Heart right ventricle (tissue), 16 donors: ENCODE data around the gene SLITRK4. TPM values are rescaled to one million over a fixed set of nuclear protein-coding genes. Genes with fewer than 3 reads are reported as not detected.

ENCODE experiments used
- ATAC-seq, 8 donors: fragments of 200-7000 bp; cut with Tn5 transposase; one replicate each; pipeline ENCODE4 v1.9.1; 2020; ENCODE audit warnings: mild to moderate bottlenecking in 8 of 8, moderate library complexity in 8 of 8, moderate number of reproducible peaks in 1 of 8
- DNase-seq, 2 donors: peaks; one replicate each; pipeline ENCODE4 v3.0.0-alpha.2; 2020
- H3K27ac ChIP-seq, 10 donors: fragments of 200-600 bp; sonication (generic) in 2 of 10; one replicate each; pipeline versions ENCODE4 v1.5.0 to v1.8.0; 2020 to 2022; ENCODE audit warnings: mild to moderate bottlenecking in 3 of 10
- H3K27me3 ChIP-seq, 7 donors: fragments of 200-600 bp; one replicate each; pipeline ENCODE4 v1.8.0; 2021 to 2022; ENCODE audit warnings: mild to moderate bottlenecking in 2 of 7
- H3K36me3 ChIP-seq, 9 donors: fragments of 200-600 bp; sonication (generic) in 1 of 9; one replicate each; pipeline versions ENCODE4 v1.5.0 to v1.8.0; 2020 to 2022; ENCODE audit warnings: mild to moderate bottlenecking in 2 of 9
- H3K4me1 ChIP-seq, 9 donors: fragments of 200-600 bp; sonication (generic) in 1 of 9; one replicate each; pipeline versions ENCODE4 v1.5.0 to v1.8.0; 2020 to 2022; ENCODE audit warnings: mild to moderate bottlenecking in 4 of 9
- H3K4me3 ChIP-seq, 10 donors: fragments of 200-600 bp; sonication (generic) in 2 of 10; one replicate each; pipeline versions ENCODE4 v1.5.0 to v1.8.0; 2020 to 2022; ENCODE audit warnings: mild to moderate bottlenecking in 7 of 10, moderate library complexity in 2 of 10
- H3K9me3 ChIP-seq, 11 donors: fragments of 200-600 bp in 10 of 11; sonication (generic) in 2 of 11; one replicate each; pipeline versions ENCODE4 v1.5.0 to v1.8.0; 2013 to 2022; ENCODE audit warnings: mild to moderate bottlenecking in 2 of 11, control low read depth in 1 of 11, moderate library complexity in 1 of 11
- CTCF ChIP-seq, 9 donors: fragments of 200-600 bp; sonication (generic) in 2 of 9; IDR thresholded peaks; one replicate each; pipeline versions ENCODE4 v1.5.0 to v1.8.0; 2021 to 2022; ENCODE audit warnings: antibody characterized with exemption in 9 of 9, mild to moderate bottlenecking in 5 of 9, moderate library complexity in 1 of 9
- WGBS, 2 donors: extraction: QIAGEN DNeasy Blood & Tissue Kit; methylation state at CpG; one replicate each; pipeline ENCODE4 v1.1.7; 2013; ENCODE audit warnings: inconsistent platforms in 1 of 2; 5-methylcytosine and 5-hydroxymethylcytosine counted together
- intact Hi-C, 10 donors: fragments of 100-400 bp; cut with DNase I; formaldehyde crosslinking; loops; one replicate each; pipeline versions ENCODE4 v1.11.1 to v1.14.2; 2022
- polyA plus RNA-seq, 2 donors: library from polyadenylated mRNA; stranded (reverse); fragments of 200-250 nt; gene quantifications; one replicate each; pipeline ENCODE4 v1.2.3, GENCODE V29; 2013
- total RNA-seq, 10 donors: library from RNA; stranded (reverse); fragmentation: NEBNext Ultra II Directional in 3 of 10; extraction: Animal tissue kit (Norgen Biotek cat#: 25700) in 3 of 10; gene quantifications; one replicate each; pipeline versions ENCODE4 v1.2.1 to v1.2.4, GENCODE V29; 2021 to 2023
- donor health status: Arrhythmogenic right ventricular cardiomyopathy.
- donor health status: ischemic (EF 13 %, LVEDD 7.1; RV severe dilation, severe dysfunction).
- donor health status: healthy with polysubstance abuse.
- donor health status: DM: no; HTN: yes; CAD: no.
- donor health status: DM: no; HTN: no; CAD: no.
- donor health status: ischemic (EF 25% LVEDD 6.9; RV normal size, moderate dysfunction).
- donor health status: ischemic (EF 25% LVEDD 5.7; RV mildly dilated, moderate dysfunction).
- donor health status: healthy.
- donor health status: DM: yes; HTN: yes; CAD: no.
- donor health status: Ischemic cardiomyopathy.
- donor health status: ischemic (EF 35%, LVEDD 5.7; RV mildly dilated, moderate dysfunction).
- donor health status: nonischemic (EF 11% LVEDD 7.7; RV severe dilation, severe dysfunction).
- donor health status: DM: yes; HTN: yes; CAD: no.
- donor health status: PGD.
- donor health status: ischemic (EF 29% LVEDD 5.4; RV normal size, mild dysfunction).
- donor health status: nonischemic (EF 23%, LVEDD 6.1; RV moderate dilation, normal function).

The SLITRK4 gene
- total and polyA plus RNA-seq, 12 donors, result 0.16 to 15.6 (median 0.61) TPM

DNA sequence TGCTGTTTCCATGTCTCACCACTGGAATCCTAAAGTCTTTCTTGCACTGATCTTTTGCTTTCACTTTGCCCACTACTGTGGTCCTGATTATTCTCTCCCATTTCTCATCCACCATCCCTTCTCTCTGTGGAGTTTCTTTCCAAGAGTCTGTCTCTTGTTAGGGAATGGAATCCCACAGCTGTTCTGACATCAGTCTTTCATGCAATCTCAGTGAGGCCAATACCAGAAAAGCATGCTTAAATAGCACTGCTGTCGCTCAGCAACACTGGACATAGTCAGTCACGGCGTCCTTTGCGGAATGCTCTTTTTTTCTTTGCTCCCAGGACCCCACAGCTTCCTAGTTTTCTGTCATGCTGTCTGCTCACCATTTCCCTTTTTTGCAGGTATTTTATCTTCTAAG lies 20.1 kb downstream of the SLITRK4 start:
- WGBS, 2 donors, result 50 to 56% methylated on average over 4 of the region's 4 CpGs
- no peak for TF ChIP-seq CTCF (IDR thresholded peaks at IDR 0.05)
- intact Hi-C loops, result no loop called here
- H3K9me3 ChIP-seq, result no peaks in the 10 kb centered on the region
- H3K4me3 ChIP-seq, result no peak overlapping the region
- H3K36me3 ChIP-seq, result no peaks in the 10 kb centered on the region
- DNase-seq, result no peak
- H3K4me1 ChIP-seq, result no peaks in the 10 kb centered on the region
- no peaks in the 10 kb centered on the region for H3K27me3 ChIP-seq
- ATAC-seq, result no peak
- H3K27ac ChIP-seq, result no peak overlapping the region

- WGBS, 2 donors, result 93 to 100% methylated on average over 1 of the region's 1 CpG
Measured at GRCh38 chrX:143601809-143602208, 34.1 kb downstream of the SLITRK4 start.

GRCh38 chrX:143581240-143581639 lies 54.7 kb downstream of the SLITRK4 start:
- no peak for TF ChIP-seq CTCF (IDR thresholded peaks at IDR 0.05)
- no peak overlapping the region for H3K4me3 ChIP-seq
- DNase-seq, result no peak
- H3K9me3 ChIP-seq, result no peaks in the 10 kb centered on the region
- H3K27me3 ChIP-seq, result no peaks in the 10 kb centered on the region
- intact Hi-C loops, result no loop called here
- 68 to 82% methylated on average over 2 of the region's 2 CpGs for WGBS, 2 donors
- no peak overlapping the region for H3K27ac ChIP-seq
- no peaks in the 10 kb centered on the region for H3K36me3 ChIP-seq
- H3K4me1 ChIP-seq, result no peaks in the 10 kb centered on the region
- ATAC-seq, result no peak

More at GRCh38 chrX:143601809-143602208, 34.1 kb downstream of the SLITRK4 start:
- peaks cover 0 to 11% (median 0%) of the 10 kb centered on the region in 11 donors for H3K9me3 ChIP-seq
- ATAC-seq, result no peak
- intact Hi-C loops, result no loop called here
- no peak for TF ChIP-seq CTCF (IDR thresholded peaks at IDR 0.05)
- no peaks in the 10 kb centered on the region for H3K27me3 ChIP-seq
- no peak overlapping the region for H3K27ac ChIP-seq
- no peaks in the 10 kb centered on the region for H3K36me3 ChIP-seq
- no peak for DNase-seq
- no peak overlapping the region for H3K4me3 ChIP-seq
- no peaks in the 10 kb centered on the region for H3K4me1 ChIP-seq

DNA sequence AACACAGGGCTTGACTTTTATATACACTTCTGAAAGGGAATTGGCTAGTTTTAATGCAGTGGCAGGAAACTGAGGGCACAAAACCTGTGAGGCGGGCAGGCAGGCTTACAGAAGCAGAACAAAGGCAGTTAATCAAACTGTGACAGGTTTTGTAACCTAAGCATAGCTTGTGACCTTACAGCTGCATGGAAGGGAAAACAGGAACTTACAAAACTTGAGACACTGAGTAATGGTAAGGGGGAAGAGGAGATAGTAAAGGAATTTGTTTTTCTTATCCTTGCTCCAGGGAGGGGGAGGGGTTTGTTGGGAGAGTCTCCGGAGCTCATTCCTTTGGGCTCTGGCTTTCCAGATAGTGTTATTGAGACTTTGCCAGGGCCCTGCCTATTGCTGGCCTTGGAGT lies 55.6 kb downstream of the SLITRK4 start:
- no peaks in the 10 kb centered on the region for H3K4me1 ChIP-seq
- H3K36me3 ChIP-seq, result no peaks in the 10 kb centered on the region
- intact Hi-C loops, result no loop called here
- WGBS, 2 donors, result 20 to 21% methylated on average over 2 of the region's 2 CpGs
- no peaks in the 10 kb centered on the region for H3K9me3 ChIP-seq
- DNase-seq (no peak), ATAC-seq (no peak)
- H3K27ac ChIP-seq, result no peak overlapping the region
- no peaks in the 10 kb centered on the region for H3K27me3 ChIP-seq
- H3K4me3 ChIP-seq, result no peak overlapping the region
- no peak for TF ChIP-seq CTCF (IDR thresholded peaks at IDR 0.05)

Other genes starting within 250 kb of the SLITRK4 start
- not detected for gene SPANXN3, start 118.6 kb downstream of the SLITRK4 start, total RNA-seq
- gene SPANXN3, start 118.6 kb downstream of the SLITRK4 start, polyA plus RNA-seq, result not detected
- not detected for gene SPANXN2, start 84.7 kb upstream of the SLITRK4 start, total RNA-seq
- not detected for gene SPANXN2, start 84.7 kb upstream of the SLITRK4 start, polyA plus RNA-seq
- gene UBE2NL, start 248.0 kb upstream of the SLITRK4 start, total RNA-seq, result not detected
- gene UBE2NL, start 248.0 kb upstream of the SLITRK4 start, polyA plus RNA-seq, result not detected